GM23248 (cell line): ENCODE data around the gene UBE3D.

Source experiments
- EZH2 ChIP-seq: fragments of 200-600 bp; sonication (generic); IDR thresholded peaks from 2 replicates; pipeline ENCODE4 v1.6.1; 2018; ENCODE audit warnings: antibody characterized with exemption, mild to moderate bottlenecking; ENCODE audit not compliant: insufficient read depth, poor library complexity, severe bottlenecking
- EZH2phosphoT487 ChIP-seq: fragments of 200-600 bp; sonication (generic); IDR thresholded peaks from 2 replicates; pipeline ENCODE4 v1.6.1; 2018; ENCODE audit warnings: antibody characterized with exemption, moderate library complexity, mild to moderate bottlenecking, low read depth; ENCODE audit not compliant: insufficient read depth

GRCh38 chr6:83113258-83113657 is 47.6 kb upstream of the UBE3D start:
- TF ChIP-seq EZH2 (no peak), EZH2phosphoT487 (no peak)
